ENCODE measurements around the gene NEMP2. TPM values are rescaled to one million over a fixed set of nuclear protein-coding genes. Genes with fewer than 3 reads are reported as not detected.

NEMP2 gene
- total RNA-seq, 1 donor from 2014 or later, result 2.5 TPM

- DNase-seq (ENCODE audit: extremely low read depth, low read depth, low spot score), result no peak
These were observed 26.6 kb upstream of the NEMP2 start for GRCh38 chr2:190561094-190561493.

GRCh38 chr2:190554357-190555006, 20.0 kb upstream of the NEMP2 start:
- no peak for DNase-seq (ENCODE audit: extremely low read depth, low read depth, low spot score)

- no peak for DNase-seq (ENCODE audit: extremely low read depth, low read depth, low spot score)
These were observed 18.7 kb upstream of the NEMP2 start for GRCh38 chr2:190553254-190553653.

GRCh38 chr2:190551928-190552327, 17.4 kb upstream of the NEMP2 start:
- no peak for DNase-seq (ENCODE audit: extremely low read depth, low read depth, low spot score)

GRCh38 chr2:190550137-190550536, 15.6 kb upstream of the NEMP2 start:
- DNase-seq (ENCODE audit: extremely low read depth, low read depth, low spot score), result no peak

- DNase-seq (ENCODE audit: extremely low read depth, low read depth, low spot score), result no peak
These were observed 13.4 kb upstream of the NEMP2 start for GRCh38 chr2:190547886-190548285.

- no peak for DNase-seq (ENCODE audit: extremely low read depth, low read depth, low spot score)
These were observed 12.2 kb upstream of the NEMP2 start for GRCh38 chr2:190546734-190547133.

GRCh38 chr2:190545555-190546385, 11.2 kb upstream of the NEMP2 start:
- DNase-seq (ENCODE audit: extremely low read depth, low read depth, low spot score), result no peak

GRCh38 chr2:190545093-190545492, 10.6 kb upstream of the NEMP2 start:
- DNase-seq (ENCODE audit: extremely low read depth, low read depth, low spot score), result no peak

GRCh38 chr2:190540048-190540447, 5.5 kb upstream of the NEMP2 start:
- no peak for DNase-seq (ENCODE audit: extremely low read depth, low read depth, low spot score)

- DNase-seq (ENCODE audit: extremely low read depth, low read depth, low spot score), result no peak
These were observed 3.7 kb upstream of the NEMP2 start for GRCh38 chr2:190538201-190538600.

- no peak for DNase-seq (ENCODE audit: extremely low read depth, low read depth, low spot score)
These were observed 3.2 kb upstream of the NEMP2 start for GRCh38 chr2:190537765-190538164.

GRCh38 chr2:190535586-190535985, 1.1 kb upstream of the NEMP2 start:
- DNase-seq (ENCODE audit: extremely low read depth, low read depth, low spot score), result no peak

GRCh38 chr2:190535121-190535439, 558 bp upstream of the NEMP2 start:
- no peak for DNase-seq (ENCODE audit: extremely low read depth, low read depth, low spot score)

GRCh38 chr2:190533968-190534309, 583 bp downstream of the NEMP2 start:
- DNase-seq (ENCODE audit: extremely low read depth, low read depth, low spot score), result no peak

- DNase-seq (ENCODE audit: extremely low read depth, low read depth, low spot score), result no peak
These were observed 1.2 kb downstream of the NEMP2 start for GRCh38 chr2:190533175-190533967.

- no peak for DNase-seq (ENCODE audit: extremely low read depth, low read depth, low spot score)
These were observed 1.9 kb downstream of the NEMP2 start for GRCh38 chr2:190532581-190532980.

GRCh38 chr2:190530248-190530900, 4.1 kb downstream of the NEMP2 start:
- no peak for DNase-seq (ENCODE audit: extremely low read depth, low read depth, low spot score)

GRCh38 chr2:190529486-190530247, 4.9 kb downstream of the NEMP2 start:
- no peak for DNase-seq (ENCODE audit: extremely low read depth, low read depth, low spot score)

- no peak for DNase-seq (ENCODE audit: extremely low read depth, low read depth, low spot score)
These were observed 6.0 kb downstream of the NEMP2 start for GRCh38 chr2:190528521-190529001.

Measured in glomerular endothelial cell (primary cell).